Lower leg skin (tissue), 4 donors: ENCODE data around the gene NFIX. TPM values are rescaled to one million over a fixed set of nuclear protein-coding genes. Genes with fewer than 3 reads are reported as not detected.

Experiments used
- DNase-seq, 2 donors: peaks; one replicate each; pipeline ENCODE4 v3.0.0-alpha.2; 2019; ENCODE audit warnings: low spot score in 2 of 2
- H3K4me3 ChIP-seq: fragments of 200-600 bp; sonication (generic); 2 replicates; pipeline ENCODE4 v1.5.1; 2017; ENCODE audit warnings: mild to moderate bottlenecking, low read depth; ENCODE audit not compliant: poor library complexity, severe bottlenecking
- CTCF ChIP-seq, 3 donors: fragments of 450-650 bp; IDR thresholded peaks; one replicate each; pipeline ENCODE4 v1.5.1; 2016; ENCODE audit warnings: antibody characterized with exemption in 3 of 3, mild to moderate bottlenecking in 3 of 3, moderate library complexity in 2 of 3
- POLR2A ChIP-seq, 2 donors: fragments of 450-650 bp; IDR thresholded peaks; one replicate each; pipeline ENCODE4 v1.6.1; 2016 to 2017; ENCODE audit warnings: antibody characterized with exemption in 2 of 2, mild to moderate bottlenecking in 1 of 2, moderate library complexity in 1 of 2
- WGBS, 2 donors: methylation state at CpG; one replicate each; pipeline ENCODE4 v1.1.5; 2018; 5-methylcytosine and 5-hydroxymethylcytosine counted together
- intact Hi-C: fragments of 100-400 bp; cut with DNase I; formaldehyde crosslinking; loops from one replicate; pipeline ENCODE4 v1.15.0; 2023; ENCODE audit warnings: low total_unique reads
- total RNA-seq, 4 donors: library from RNA; depleted of rRNA; stranded (reverse); fragments of >200 nt; gene quantifications; one replicate each; pipeline ENCODE4 v1.1.0, GENCODE V29; 2016

NFIX gene
- total RNA-seq, 4 donors from 2014 or later: 119 to 177 (median 136) TPM

GRCh38 chr19:12984143-12984627 lies 11.1 kb upstream of the NFIX start:
- DNase-seq: no peak
- intact Hi-C loops: loop anchor here (10.0 kb wide), 1 partner anchor 81 kb away; no protein-coding TSS in a partner anchor
- H3K4me3 ChIP-seq: no peak overlapping the region
- TF ChIP-seq POLR2A (IDR thresholded peaks at IDR 0.05) (no peak), CTCF (IDR thresholded peaks at IDR 0.05) (no peak)
- 59 to 61% methylated on average over 3 of the region's 3 CpGs for WGBS, 2 donors

GRCh38 chr19:12984683-12985048 lies 10.6 kb upstream of the NFIX start:
- no peak for TF ChIP-seq CTCF (IDR thresholded peaks at IDR 0.05)
- no peak for TF ChIP-seq POLR2A (IDR thresholded peaks at IDR 0.05)
- H3K4me3 ChIP-seq: no peak overlapping the region
- intact Hi-C loops: loop anchor here (10.0 kb wide), 1 partner anchor 80 kb away; no protein-coding TSS in a partner anchor
- 27 to 40% methylated on average over 7 to 8 of the region's 10 CpGs for WGBS, 2 donors
- no peak for DNase-seq

GRCh38 chr19:12985049-12985776 lies 10.1 kb upstream of the NFIX start:
- intact Hi-C loops: loop anchor here (10.0 kb wide), 1 partner anchor 80 kb away; no protein-coding TSS in a partner anchor

GRCh38 chr19:12986726-12987125 lies 8.5 kb upstream of the NFIX start:
- intact Hi-C loops: loop anchor here (10.0 kb wide), 1 partner anchor 78 kb away; no protein-coding TSS in a partner anchor
- WGBS, 2 donors: 96% methylated on average over 12 of the region's 12 CpGs
- no peak overlapping the region for H3K4me3 ChIP-seq
- no peak for DNase-seq
- TF ChIP-seq CTCF (IDR thresholded peaks at IDR 0.05) (no peak), POLR2A (IDR thresholded peaks at IDR 0.05) (no peak)

More at GRCh38 chr19:12985049-12985776, 10.1 kb upstream of the NFIX start:
- TF ChIP-seq POLR2A (IDR thresholded peaks at IDR 0.05) (no peak), CTCF (IDR thresholded peaks at IDR 0.05) (no peak)
- peak; percentile 86 to 95 for DNase-seq
- no peak overlapping the region for H3K4me3 ChIP-seq
- 49% methylated on average over 13 to 14 of the region's 16 CpGs for WGBS, 2 donors

- TF ChIP-seq POLR2A (IDR thresholded peaks at IDR 0.05) (no peak), CTCF (IDR thresholded peaks at IDR 0.05) (no peak)
- WGBS, 2 donors: 78 to 90% methylated on average over 3 of the region's 3 CpGs
- no peak overlapping the region for H3K4me3 ChIP-seq
- intact Hi-C loops: loop anchor here (10.0 kb wide), 1 partner anchor 78 kb away; no protein-coding TSS in a partner anchor
- no peak for DNase-seq
Measured at GRCh38 chr19:12987190-12987589, 8.1 kb upstream of the NFIX start.
